Measurements from ENCODE around the gene ACRBP.

DNA sequence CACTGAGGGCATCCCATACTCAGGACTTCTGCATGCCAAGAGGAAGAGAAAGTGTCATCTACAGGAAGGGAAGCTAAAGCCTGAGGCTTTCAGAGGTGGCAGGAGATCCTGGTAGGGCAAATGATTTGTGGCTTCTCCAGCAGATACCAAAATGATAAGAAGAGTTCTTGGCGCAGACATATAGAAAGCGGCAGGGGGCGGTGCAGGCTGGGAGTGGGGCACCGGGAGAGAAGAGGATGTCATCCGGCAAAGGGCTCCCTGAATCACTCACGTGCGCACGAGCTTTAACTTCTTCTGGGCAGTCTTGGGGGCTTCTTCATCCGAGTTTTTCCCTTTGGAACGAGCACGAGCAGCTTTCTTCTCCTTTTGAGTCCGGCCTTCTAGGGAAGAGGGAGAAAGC lies 5.2 kb upstream of the ACRBP start:
- TF ChIP-seq, protein P1, sequence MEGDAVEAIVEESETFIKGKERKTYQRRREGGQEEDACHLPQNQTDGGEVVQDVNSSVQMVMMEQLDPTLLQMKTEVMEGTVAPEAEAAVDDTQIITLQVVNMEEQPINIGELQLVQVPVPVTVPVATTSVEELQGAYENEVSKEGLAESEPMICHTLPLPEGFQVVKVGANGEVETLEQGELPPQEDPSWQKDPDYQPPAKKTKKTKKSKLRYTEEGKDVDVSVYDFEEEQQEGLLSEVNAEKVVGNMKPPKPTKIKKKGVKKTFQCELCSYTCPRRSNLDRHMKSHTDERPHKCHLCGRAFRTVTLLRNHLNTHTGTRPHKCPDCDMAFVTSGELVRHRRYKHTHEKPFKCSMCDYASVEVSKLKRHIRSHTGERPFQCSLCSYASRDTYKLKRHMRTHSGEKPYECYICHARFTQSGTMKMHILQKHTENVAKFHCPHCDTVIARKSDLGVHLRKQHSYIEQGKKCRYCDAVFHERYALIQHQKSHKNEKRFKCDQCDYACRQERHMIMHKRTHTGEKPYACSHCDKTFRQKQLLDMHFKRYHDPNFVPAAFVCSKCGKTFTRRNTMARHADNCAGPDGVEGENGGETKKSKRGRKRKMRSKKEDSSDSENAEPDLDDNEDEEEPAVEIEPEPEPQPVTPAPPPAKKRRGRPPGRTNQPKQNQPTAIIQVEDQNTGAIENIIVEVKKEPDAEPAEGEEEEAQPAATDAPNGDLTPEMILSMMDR (IDR thresholded peaks at IDR 0.05; ENCODE audit: low read depth, low read length, missing input control): no peak
- TF ChIP-seq RAD21 (IDR thresholded peaks at IDR 0.05): no peak
- no peak for TF ChIP-seq TAF1 (conservative IDR thresholded peaks at IDR 0.05)
- TF ChIP-seq SP1 (IDR thresholded peaks at IDR 0.05): no peak
- TF ChIP-seq, protein P2, sequence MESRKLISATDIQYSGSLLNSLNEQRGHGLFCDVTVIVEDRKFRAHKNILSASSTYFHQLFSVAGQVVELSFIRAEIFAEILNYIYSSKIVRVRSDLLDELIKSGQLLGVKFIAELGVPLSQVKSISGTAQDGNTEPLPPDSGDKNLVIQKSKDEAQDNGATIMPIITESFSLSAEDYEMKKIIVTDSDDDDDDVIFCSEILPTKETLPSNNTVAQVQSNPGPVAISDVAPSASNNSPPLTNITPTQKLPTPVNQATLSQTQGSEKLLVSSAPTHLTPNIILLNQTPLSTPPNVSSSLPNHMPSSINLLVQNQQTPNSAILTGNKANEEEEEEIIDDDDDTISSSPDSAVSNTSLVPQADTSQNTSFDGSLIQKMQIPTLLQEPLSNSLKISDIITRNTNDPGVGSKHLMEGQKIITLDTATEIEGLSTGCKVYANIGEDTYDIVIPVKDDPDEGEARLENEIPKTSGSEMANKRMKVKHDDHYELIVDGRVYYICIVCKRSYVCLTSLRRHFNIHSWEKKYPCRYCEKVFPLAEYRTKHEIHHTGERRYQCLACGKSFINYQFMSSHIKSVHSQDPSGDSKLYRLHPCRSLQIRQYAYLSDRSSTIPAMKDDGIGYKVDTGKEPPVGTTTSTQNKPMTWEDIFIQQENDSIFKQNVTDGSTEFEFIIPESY (IDR thresholded peaks at IDR 0.05): no peak
- TF ChIP-seq GABPA (IDR thresholded peaks at IDR 0.05 in 1 of 2, conservative IDR thresholded peaks at IDR 0.05 in 1 of 2): no peak
- TF ChIP-seq RXRA (IDR thresholded peaks at IDR 0.05): no peak
- TF ChIP-seq, protein P3, sequence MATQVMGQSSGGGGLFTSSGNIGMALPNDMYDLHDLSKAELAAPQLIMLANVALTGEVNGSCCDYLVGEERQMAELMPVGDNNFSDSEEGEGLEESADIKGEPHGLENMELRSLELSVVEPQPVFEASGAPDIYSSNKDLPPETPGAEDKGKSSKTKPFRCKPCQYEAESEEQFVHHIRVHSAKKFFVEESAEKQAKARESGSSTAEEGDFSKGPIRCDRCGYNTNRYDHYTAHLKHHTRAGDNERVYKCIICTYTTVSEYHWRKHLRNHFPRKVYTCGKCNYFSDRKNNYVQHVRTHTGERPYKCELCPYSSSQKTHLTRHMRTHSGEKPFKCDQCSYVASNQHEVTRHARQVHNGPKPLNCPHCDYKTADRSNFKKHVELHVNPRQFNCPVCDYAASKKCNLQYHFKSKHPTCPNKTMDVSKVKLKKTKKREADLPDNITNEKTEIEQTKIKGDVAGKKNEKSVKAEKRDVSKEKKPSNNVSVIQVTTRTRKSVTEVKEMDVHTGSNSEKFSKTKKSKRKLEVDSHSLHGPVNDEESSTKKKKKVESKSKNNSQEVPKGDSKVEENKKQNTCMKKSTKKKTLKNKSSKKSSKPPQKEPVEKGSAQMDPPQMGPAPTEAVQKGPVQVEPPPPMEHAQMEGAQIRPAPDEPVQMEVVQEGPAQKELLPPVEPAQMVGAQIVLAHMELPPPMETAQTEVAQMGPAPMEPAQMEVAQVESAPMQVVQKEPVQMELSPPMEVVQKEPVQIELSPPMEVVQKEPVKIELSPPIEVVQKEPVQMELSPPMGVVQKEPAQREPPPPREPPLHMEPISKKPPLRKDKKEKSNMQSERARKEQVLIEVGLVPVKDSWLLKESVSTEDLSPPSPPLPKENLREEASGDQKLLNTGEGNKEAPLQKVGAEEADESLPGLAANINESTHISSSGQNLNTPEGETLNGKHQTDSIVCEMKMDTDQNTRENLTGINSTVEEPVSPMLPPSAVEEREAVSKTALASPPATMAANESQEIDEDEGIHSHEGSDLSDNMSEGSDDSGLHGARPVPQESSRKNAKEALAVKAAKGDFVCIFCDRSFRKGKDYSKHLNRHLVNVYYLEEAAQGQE (IDR thresholded peaks at IDR 0.05): no peak
